GM23338 (cell line): ENCODE results near the gene ZNF19. TPM values are rescaled to one million over a fixed set of nuclear protein-coding genes. Genes with fewer than 3 reads are reported as not detected.

ENCODE experiments used
- ATAC-seq: fragments of 200-7000 bp; cut with Tn5 transposase; 3 replicates; pipeline ENCODE4 v1.9.1; 2020
- DNase-seq: peaks from one replicate; pipeline ENCODE4 v3.0.0-alpha.2; 2015; ENCODE audit warnings: low spot score
- H2AFZ ChIP-seq: fragments of 200-600 bp; sonication (generic); 2 replicates; pipeline ENCODE4 v1.8.0; 2016; ENCODE audit warnings: antibody characterized with exemption, mild to moderate bottlenecking, moderate library complexity
- H3F3A ChIP-seq: fragments of 200-600 bp; sonication (generic); replicated peaks from 2 replicates; pipeline ENCODE4 v1.8.0; 2017; ENCODE audit warnings: antibody characterized with exemption, mixed run types, low read depth
- H3K27ac ChIP-seq: fragments of 200-600 bp; sonication (generic); 2 replicates; pipeline ENCODE4 v1.6.1; 2016; ENCODE audit warnings: low read depth
- H3K27me3 ChIP-seq: fragments of 200-600 bp; sonication (generic); 2 replicates; pipeline ENCODE4 v1.8.0; 2016; ENCODE audit warnings: mild to moderate bottlenecking, mixed run types, moderate library complexity; ENCODE audit not compliant: insufficient read depth
- H3K36me3 ChIP-seq: fragments of 200-600 bp; sonication (generic); 2 replicates; pipeline ENCODE4 v1.8.0; 2016; ENCODE audit warnings: mild to moderate bottlenecking; ENCODE audit not compliant: insufficient read depth
- H3K4me1 ChIP-seq: fragments of 200-600 bp; sonication (generic); 2 replicates; pipeline ENCODE4 v1.8.0; 2016; ENCODE audit warnings: mild to moderate bottlenecking, moderate library complexity; ENCODE audit not compliant: insufficient read depth
- H3K4me2 ChIP-seq: fragments of 200-600 bp; sonication (generic); 2 replicates; pipeline ENCODE4 v1.7.1; 2017; ENCODE audit warnings: mixed run types
- H3K4me3 ChIP-seq: fragments of 200-600 bp; sonication (generic); 2 replicates; pipeline ENCODE4 v1.6.1; 2016; ENCODE audit warnings: mixed run types
- H3K79me2 ChIP-seq: fragments of 200-600 bp; sonication (generic); replicated peaks from 2 replicates; pipeline ENCODE4 v1.8.0; 2017; ENCODE audit warnings: mild to moderate bottlenecking; ENCODE audit not compliant: insufficient read depth
- H3K9me2 ChIP-seq: fragments of 200-600 bp; sonication (generic); 2 replicates; pipeline ENCODE4 v1.8.0; 2017; ENCODE audit not compliant: insufficient read depth
- H4K20me1 ChIP-seq: fragments of 200-600 bp; sonication (generic); replicated peaks from 2 replicates; pipeline ENCODE4 v1.8.0; 2017; ENCODE audit warnings: mild to moderate bottlenecking; ENCODE audit not compliant: insufficient read depth
- H3K27ac Mint-ChIP-seq: 2 replicates; pipeline ENCODE4 v1.8.0; 2020; ENCODE audit warnings: inconsistent platforms, mild to moderate bottlenecking, moderate library complexity, mixed read lengths
- H3K27me3 Mint-ChIP-seq: 3 replicates; pipeline ENCODE4 v1.8.0; 2022; ENCODE audit warnings: low read depth, mild to moderate bottlenecking, moderate library complexity, mixed read lengths, inconsistent platforms; ENCODE audit not compliant: insufficient read depth, poor library complexity
- H3K36me3 Mint-ChIP-seq: 3 replicates; pipeline ENCODE4 v1.8.0; 2021; ENCODE audit warnings: low read depth, mild to moderate bottlenecking, inconsistent platforms, moderate library complexity, mixed read lengths
- H3K4me1 Mint-ChIP-seq: 3 replicates; pipeline ENCODE4 v1.8.0; 2020; ENCODE audit warnings: mild to moderate bottlenecking, inconsistent platforms, mixed read lengths
- H3K4me3 Mint-ChIP-seq: 3 replicates; pipeline ENCODE4 v1.8.0; 2021; ENCODE audit warnings: moderate library complexity, mild to moderate bottlenecking, inconsistent platforms, mixed read lengths
- H3K9me3 Mint-ChIP-seq: 3 replicates; pipeline ENCODE4 v1.8.0; 2020; ENCODE audit warnings: moderate library complexity, mild to moderate bottlenecking, inconsistent platforms, mixed read lengths
- CREB1 ChIP-seq: fragments of 250-450 bp; sonication (Bioruptor Pico); IDR thresholded peaks from 2 replicates; pipeline ENCODE4 v1.5.0; 2020; ENCODE audit warnings: low read depth, mild to moderate bottlenecking, moderate library complexity
- ETS1 ChIP-seq: IDR thresholded peaks from 2 replicates; pipeline ENCODE4 v1.6.1; 2016; ENCODE audit warnings: antibody characterized with exemption
- EZH2 ChIP-seq: fragments of 200-600 bp; sonication (generic); IDR thresholded peaks from one replicate; pipeline ENCODE4 v1.8.0; 2017; ENCODE audit warnings: antibody characterized with exemption, mild to moderate bottlenecking, low read depth; ENCODE audit not compliant: unreplicated experiment
- EZH2phosphoT487 ChIP-seq: fragments of 200-600 bp; sonication (generic); IDR thresholded peaks from one replicate; pipeline ENCODE4 v1.8.1; 2018; ENCODE audit warnings: antibody characterized with exemption; ENCODE audit not compliant: unreplicated experiment
- JUNB ChIP-seq: IDR thresholded peaks from one replicate; pipeline ENCODE4 v1.6.1; 2016; ENCODE audit warnings: antibody characterized with exemption; ENCODE audit not compliant: unreplicated experiment
- NANOG ChIP-seq: IDR thresholded peaks from 2 replicates; pipeline ENCODE4 v1.6.1; 2016; ENCODE audit warnings: antibody characterized with exemption, borderline replicate concordance
- POLR2AphosphoS5 ChIP-seq: IDR thresholded peaks from 2 replicates; pipeline ENCODE4 v1.6.1; 2016; ENCODE audit warnings: antibody characterized with exemption, low read depth
- REST ChIP-seq: IDR thresholded peaks from one replicate; pipeline ENCODE4 v1.6.1; 2018; ENCODE audit warnings: antibody characterized with exemption; ENCODE audit not compliant: unreplicated experiment
- STAT1 ChIP-seq: IDR thresholded peaks from one replicate; pipeline ENCODE4 v1.6.1; 2016; ENCODE audit warnings: antibody characterized with exemption; ENCODE audit not compliant: unreplicated experiment
- ZNF114 ChIP-seq: fragments of 250-450 bp; sonication (Bioruptor Pico); IDR thresholded peaks from 2 replicates; pipeline ENCODE4 v1.5.0; 2020; ENCODE audit warnings: mild to moderate bottlenecking, moderate library complexity
- ZNF331 ChIP-seq: fragments of 250-450 bp; sonication (Bioruptor Pico); IDR thresholded peaks from 2 replicates; pipeline ENCODE4 v1.5.0; 2020; ENCODE audit warnings: low read depth, mild to moderate bottlenecking, moderate library complexity
- ZNF462 ChIP-seq: fragments of 250-450 bp; sonication (Bioruptor Pico); IDR thresholded peaks from 2 replicates; pipeline ENCODE4 v1.5.0; 2020; ENCODE audit warnings: mild to moderate bottlenecking, moderate library complexity
- polyA plus RNA-seq: library from polyadenylated mRNA; unstranded; fragments of >200 nt; fragmentation: Nextera tagmentation; extraction: Ambion mirVana; gene quantifications from 2 replicates; pipeline ENCODE4 v1.2.1, GENCODE V29; 2016
- total RNA-seq: library from RNA; depleted of rRNA; stranded (reverse); fragments of >200 nt; shearing (Covaris generic); gene quantifications from 2 replicates; pipeline ENCODE4 v1.2.3, GENCODE V29; 2014
- TF ChIP-seq, protein P1 (sequence below), 2 experiments: fragments of 200-600 bp in 1 of 2; sonication (generic) in 1 of 2; conservative IDR thresholded peaks; 2 replicates each; pipeline versions ENCODE4 v1.5.1 to v1.6.1; 2016 to 2017; ENCODE audit warnings: antibody characterized with exemption in 2 of 2, low read depth in 2 of 2, mild to moderate bottlenecking in 2 of 2, moderate library complexity in 1 of 2

Gene ZNF19
- total and polyA plus RNA-seq, 2 experiments from 2014 or later = 1.0 to 4.8 TPM

DNA sequence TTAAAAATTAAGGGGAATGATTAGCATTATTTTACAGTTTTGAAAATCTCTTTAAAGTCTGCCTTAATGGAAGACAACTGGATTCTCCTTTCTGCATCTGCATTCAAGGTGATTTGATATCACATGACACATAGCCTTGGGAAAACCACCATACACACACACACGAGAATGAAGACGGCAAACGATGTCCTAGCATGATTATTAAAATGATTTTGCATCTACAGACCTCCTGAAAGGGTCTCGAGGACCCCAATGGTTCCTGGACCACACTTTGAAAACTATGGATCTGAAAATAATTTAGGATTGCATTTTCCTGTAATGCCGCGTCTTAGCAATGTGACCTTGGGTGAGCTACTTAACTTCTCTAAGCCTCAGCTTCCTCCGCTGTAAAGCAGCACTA lies 25.4 kb upstream of the ZNF19 start:
- peaks cover 10% of the 10 kb centered on the region for H3K9me3 Mint-ChIP-seq
- Histone ChIP-seq H3K36me3 (no peaks in the 10 kb centered on the region), H3K27ac (no peak overlapping the region), H3K9me2 (no peaks in the 10 kb centered on the region; the same call in 1 of the 2 replicates), H3K27me3 (no peaks in the 10 kb centered on the region), H3F3A (no peaks in the 10 kb centered on the region), H3K4me2 (no peak overlapping the region), H3K79me2 (no peaks in the 10 kb centered on the region), H4K20me1 (no peaks in the 10 kb centered on the region), H2AFZ (no peak overlapping the region), H3K4me3 (no peak overlapping the region), H3K4me1 (0 out of 2 replicates have a peak, but pooled peaks cover 3% of the 10 kb centered on the region)
- no peaks in the 10 kb centered on the region for H3K36me3 Mint-ChIP-seq
- no peak overlapping the region for H3K4me3 Mint-ChIP-seq
- peaks cover 11% of the 10 kb centered on the region for H3K4me1 Mint-ChIP-seq
- DNase-seq = no peak
- H3K27me3 Mint-ChIP-seq = peaks cover 4% of the 10 kb centered on the region
- ATAC-seq = no peak
- H3K27ac Mint-ChIP-seq = no peak overlapping the region
- TF ChIP-seq ZNF331 (CRISPR knock-in tag) (no peak), ZNF114 (no peak), ZNF462 (CRISPR knock-in tag) (no peak), JUNB (no peak), CREB1 (CRISPR knock-in tag) (no peak), EZH2 (no peak), REST (no peak), NANOG (no peak), EZH2phosphoT487 (no peak), STAT1 (no peak), POLR2AphosphoS5 (no peak), ETS1 (no peak)
- TF ChIP-seq, protein P1, sequence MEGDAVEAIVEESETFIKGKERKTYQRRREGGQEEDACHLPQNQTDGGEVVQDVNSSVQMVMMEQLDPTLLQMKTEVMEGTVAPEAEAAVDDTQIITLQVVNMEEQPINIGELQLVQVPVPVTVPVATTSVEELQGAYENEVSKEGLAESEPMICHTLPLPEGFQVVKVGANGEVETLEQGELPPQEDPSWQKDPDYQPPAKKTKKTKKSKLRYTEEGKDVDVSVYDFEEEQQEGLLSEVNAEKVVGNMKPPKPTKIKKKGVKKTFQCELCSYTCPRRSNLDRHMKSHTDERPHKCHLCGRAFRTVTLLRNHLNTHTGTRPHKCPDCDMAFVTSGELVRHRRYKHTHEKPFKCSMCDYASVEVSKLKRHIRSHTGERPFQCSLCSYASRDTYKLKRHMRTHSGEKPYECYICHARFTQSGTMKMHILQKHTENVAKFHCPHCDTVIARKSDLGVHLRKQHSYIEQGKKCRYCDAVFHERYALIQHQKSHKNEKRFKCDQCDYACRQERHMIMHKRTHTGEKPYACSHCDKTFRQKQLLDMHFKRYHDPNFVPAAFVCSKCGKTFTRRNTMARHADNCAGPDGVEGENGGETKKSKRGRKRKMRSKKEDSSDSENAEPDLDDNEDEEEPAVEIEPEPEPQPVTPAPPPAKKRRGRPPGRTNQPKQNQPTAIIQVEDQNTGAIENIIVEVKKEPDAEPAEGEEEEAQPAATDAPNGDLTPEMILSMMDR (conservative IDR thresholded peaks at IDR 0.05; ENCODE audit: low read depth in 2 of 2) = no peak
